IPS-18a (cell line): ENCODE measurements around the gene PFKP.

Source experiments
- H3K27ac ChIP-seq: one replicate; pipeline ENCODE4 v1.5.1; 2013; ENCODE audit warnings: low read length
- H3K27me3 ChIP-seq: one replicate; pipeline ENCODE4 v1.6.1; 2013; ENCODE audit warnings: mild to moderate bottlenecking, low read length; ENCODE audit not compliant: control insufficient read depth, insufficient read depth
- H3K36me3 ChIP-seq: one replicate; pipeline ENCODE4 v1.6.1; 2013; ENCODE audit warnings: low read depth, low read length; ENCODE audit not compliant: control insufficient read depth
- H3K4me1 ChIP-seq: one replicate; pipeline ENCODE4 v1.6.1; 2013; ENCODE audit warnings: low read depth, low read length; ENCODE audit not compliant: control insufficient read depth
- H3K4me3 ChIP-seq: one replicate; pipeline ENCODE4 v1.5.1; 2013; ENCODE audit warnings: low read length
- H3K9ac ChIP-seq: one replicate; pipeline ENCODE4 v1.6.1; 2013; ENCODE audit warnings: mild to moderate bottlenecking, low read length, moderate library complexity
- H3K9me3 ChIP-seq: one replicate; pipeline ENCODE4 v1.6.1; 2013; ENCODE audit warnings: low read depth, low read length; ENCODE audit not compliant: control insufficient read depth

PFKP gene

DNA sequence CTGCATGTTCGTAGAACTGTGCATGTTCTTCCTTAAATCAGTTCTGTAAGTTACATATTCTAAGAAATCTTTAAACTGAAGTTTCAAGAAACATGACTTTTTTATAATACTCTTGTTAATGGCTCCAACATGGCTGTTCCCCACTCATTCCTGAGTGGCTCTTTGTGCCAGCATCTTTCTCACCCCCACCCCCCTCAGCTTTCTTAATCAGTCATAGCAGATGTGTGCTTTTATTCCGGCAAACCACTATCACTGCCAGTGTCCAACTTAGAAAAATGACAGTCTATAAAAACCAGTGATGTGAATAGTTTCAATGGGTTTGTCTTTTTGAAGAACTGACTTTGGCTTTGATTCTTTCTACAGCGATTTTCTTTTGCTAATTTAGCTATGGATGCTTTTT, 67.7 kb downstream of the PFKP start:
- Histone ChIP-seq H3K4me3 (no peak overlapping the region), H3K9me3 (no peaks in the 10 kb centered on the region), H3K9ac (no peak overlapping the region), H3K27ac (no peak overlapping the region), H3K27me3 (no peaks in the 10 kb centered on the region), H3K36me3 (peaks cover 86% of the 10 kb centered on the region), H3K4me1 (no peaks in the 10 kb centered on the region)

DNA sequence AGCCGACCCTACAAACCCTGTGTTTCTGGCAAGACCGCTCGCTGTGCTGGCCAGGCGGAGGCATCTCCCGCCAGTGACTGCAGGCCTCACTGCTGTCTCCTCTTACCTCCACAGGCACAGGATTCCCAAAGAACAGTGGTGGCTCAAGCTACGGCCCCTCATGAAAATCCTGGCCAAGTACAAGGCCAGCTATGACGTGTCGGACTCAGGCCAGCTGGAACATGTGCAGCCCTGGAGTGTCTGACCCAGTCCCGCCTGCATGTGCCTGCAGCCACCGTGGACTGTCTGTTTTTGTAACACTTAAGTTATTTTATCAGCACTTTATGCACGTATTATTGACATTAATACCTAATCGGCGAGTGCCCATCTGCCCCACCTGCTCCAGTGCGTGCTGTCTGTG, 69.0 kb downstream of the PFKP start:
- Histone ChIP-seq H3K9ac (no peak overlapping the region), H3K4me3 (no peak overlapping the region), H3K4me1 (no peaks in the 10 kb centered on the region), H3K9me3 (no peaks in the 10 kb centered on the region), H3K27ac (no peak overlapping the region), H3K27me3 (no peaks in the 10 kb centered on the region), H3K36me3 (peaks cover 90% of the 10 kb centered on the region)

GRCh38 chr10:3136763-3137611, 69.6 kb downstream of the PFKP start:
- Histone ChIP-seq H3K27ac (no peak overlapping the region), H3K9me3 (no peaks in the 10 kb centered on the region), H3K4me3 (no peak overlapping the region), H3K36me3 (peaks cover 88% of the 10 kb centered on the region), H3K9ac (no peak overlapping the region), H3K27me3 (no peaks in the 10 kb centered on the region), H3K4me1 (no peaks in the 10 kb centered on the region)

DNA sequence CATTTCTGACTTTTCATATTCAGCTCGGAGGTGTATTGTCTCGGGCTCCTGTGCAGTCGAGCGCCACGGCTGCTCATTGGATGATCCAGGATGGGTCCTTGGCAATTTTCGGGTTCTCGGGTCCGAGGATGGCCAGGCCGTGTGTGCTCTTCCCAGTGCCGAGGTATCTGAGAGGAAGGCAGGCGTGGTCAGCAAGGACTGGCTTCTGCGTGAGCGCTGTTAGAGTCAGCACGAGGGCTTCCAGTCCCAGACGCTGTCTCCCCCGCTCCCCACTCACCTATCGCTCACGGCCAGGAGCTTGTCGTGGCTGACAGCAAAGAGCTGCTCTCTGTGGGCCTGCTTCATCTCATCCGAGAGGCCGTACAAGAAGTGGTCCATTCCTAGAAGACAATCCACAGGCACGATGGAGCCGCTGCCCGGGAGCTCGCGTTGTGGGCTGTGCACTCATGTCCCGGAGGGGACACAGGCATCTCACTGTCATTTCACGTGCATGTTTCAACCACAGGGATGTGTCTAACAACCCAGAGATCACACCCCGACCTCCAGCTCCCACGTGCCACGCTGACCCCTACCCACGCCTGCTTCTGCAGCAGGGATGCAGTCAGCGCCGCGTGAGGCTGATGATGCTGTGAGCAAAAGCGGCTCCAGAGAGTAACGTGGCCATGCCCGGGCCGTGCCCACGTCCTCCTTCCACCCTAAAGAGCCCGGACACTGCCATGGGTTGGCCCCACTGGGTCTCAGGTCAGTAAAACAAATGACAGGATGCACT, 70.8 kb downstream of the PFKP start:
- Histone ChIP-seq H3K9me3 (no peaks in the 10 kb centered on the region), H3K4me3 (no peak overlapping the region), H3K27me3 (no peaks in the 10 kb centered on the region), H3K27ac (no peak overlapping the region), H3K36me3 (peaks cover 78% of the 10 kb centered on the region), H3K4me1 (no peaks in the 10 kb centered on the region), H3K9ac (no peak overlapping the region)

DNA sequence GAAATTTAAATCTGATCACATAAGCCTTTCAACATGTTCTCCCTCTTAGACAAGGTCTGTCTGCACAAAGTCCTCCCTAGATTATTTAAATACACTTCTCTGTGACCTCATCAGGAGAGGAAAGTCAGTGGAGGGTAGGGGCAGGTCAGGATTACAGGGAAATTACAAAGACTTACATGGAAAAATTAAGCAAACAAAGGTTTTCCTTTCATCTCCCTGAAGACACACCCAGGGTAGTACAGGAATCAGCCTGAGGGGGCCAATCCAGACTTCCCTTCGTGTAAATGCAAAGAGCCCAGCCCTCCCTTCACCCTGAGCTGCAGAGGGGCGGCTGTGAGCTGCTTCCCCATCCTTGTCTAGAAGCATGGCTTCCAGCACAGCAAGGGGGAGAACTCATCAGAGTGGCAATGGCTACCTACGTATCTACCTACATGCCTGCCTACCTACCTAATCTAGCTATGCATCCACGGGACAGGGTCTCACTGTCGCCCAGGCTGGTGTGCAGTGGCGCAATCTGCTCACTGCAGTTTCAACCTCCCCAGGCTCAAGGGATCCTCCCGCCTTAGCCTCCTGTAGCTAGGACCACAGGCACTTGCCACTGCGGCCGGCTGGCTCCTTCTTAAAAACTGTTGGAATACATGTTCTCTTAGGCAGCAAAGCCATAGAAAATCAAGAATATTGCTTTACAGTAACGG, 72.0 kb downstream of the PFKP start:
- Histone ChIP-seq H3K36me3 (peaks cover 70% of the 10 kb centered on the region), H3K4me3 (no peak overlapping the region), H3K9me3 (no peaks in the 10 kb centered on the region), H3K27me3 (no peaks in the 10 kb centered on the region), H3K4me1 (no peaks in the 10 kb centered on the region), H3K9ac (no peak overlapping the region), H3K27ac (no peak overlapping the region)

GRCh38 chr10:3140280-3140679, 72.9 kb downstream of the PFKP start:
- Histone ChIP-seq H3K9me3 (no peaks in the 10 kb centered on the region), H3K4me1 (no peaks in the 10 kb centered on the region), H3K9ac (no peak overlapping the region), H3K27ac (no peak overlapping the region), H3K27me3 (no peaks in the 10 kb centered on the region), H3K36me3 (peaks cover 65% of the 10 kb centered on the region), H3K4me3 (no peak overlapping the region)

DNA sequence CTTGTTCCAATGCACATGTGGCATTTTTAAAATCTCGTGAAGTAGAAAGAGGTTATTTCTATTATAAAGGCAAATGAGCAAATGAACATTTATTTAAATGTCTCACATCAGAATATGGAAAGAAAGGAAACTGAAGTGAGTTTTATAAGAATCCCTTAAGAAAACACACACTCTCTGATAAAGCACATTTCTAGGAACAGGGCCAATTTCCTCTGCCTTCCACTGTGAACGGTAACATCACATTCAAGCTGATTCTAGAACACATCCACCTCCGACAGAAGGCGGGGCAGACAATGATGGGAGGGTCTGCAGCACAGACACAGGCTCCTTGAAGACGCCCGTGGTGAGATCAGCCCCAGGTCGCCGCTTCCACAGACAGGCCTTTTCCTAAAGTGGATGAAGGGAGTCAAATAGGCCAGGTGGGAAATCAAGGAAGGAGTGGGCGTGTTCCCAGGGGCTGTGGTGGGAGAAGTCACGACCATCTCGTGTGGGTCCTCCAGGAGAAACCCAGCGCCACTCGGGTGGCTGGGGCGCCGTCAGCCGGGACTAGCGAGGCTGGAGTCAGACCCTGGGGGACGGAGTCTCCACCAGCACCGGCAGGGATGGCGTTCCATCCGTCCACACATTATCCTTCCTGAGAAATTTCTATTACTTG, 74.1 kb downstream of the PFKP start:
- Histone ChIP-seq H3K9ac (no peak overlapping the region), H3K27me3 (no peaks in the 10 kb centered on the region), H3K4me1 (no peaks in the 10 kb centered on the region), H3K4me3 (no peak overlapping the region), H3K9me3 (no peaks in the 10 kb centered on the region), H3K27ac (no peak overlapping the region), H3K36me3 (peaks cover 57% of the 10 kb centered on the region)

- Histone ChIP-seq H3K9ac (no peak overlapping the region), H3K27me3 (no peaks in the 10 kb centered on the region), H3K9me3 (no peaks in the 10 kb centered on the region), H3K27ac (no peak overlapping the region), H3K36me3 (peaks cover 52% of the 10 kb centered on the region), H3K4me3 (no peak overlapping the region), H3K4me1 (no peaks in the 10 kb centered on the region)
These were observed 75.0 kb downstream of the PFKP start for GRCh38 chr10:3142146-3142875.

DNA sequence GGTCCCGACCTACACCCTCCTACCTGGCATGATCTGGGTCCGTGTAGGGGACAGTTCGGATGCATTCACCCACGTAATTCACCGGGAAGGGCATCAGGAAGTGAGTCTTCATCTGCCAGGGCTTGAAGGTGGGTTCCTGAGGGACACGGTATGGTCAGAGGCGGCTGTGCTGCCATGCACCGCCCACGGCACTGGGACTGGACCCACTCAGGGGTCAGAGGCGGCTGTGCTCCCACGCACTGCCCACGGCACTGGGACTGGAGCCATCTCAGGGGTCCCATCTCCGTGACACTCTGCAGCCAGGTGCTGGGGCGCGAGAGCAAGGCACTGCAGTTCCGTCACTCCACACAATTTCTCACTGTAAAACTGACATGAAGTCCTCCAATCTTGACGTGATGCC, 76.0 kb downstream of the PFKP start:
- Histone ChIP-seq H3K27ac (no peak overlapping the region), H3K9ac (no peak overlapping the region), H3K27me3 (no peaks in the 10 kb centered on the region), H3K9me3 (no peaks in the 10 kb centered on the region), H3K36me3 (peaks cover 49% of the 10 kb centered on the region), H3K4me1 (no peaks in the 10 kb centered on the region), H3K4me3 (no peak overlapping the region)

DNA sequence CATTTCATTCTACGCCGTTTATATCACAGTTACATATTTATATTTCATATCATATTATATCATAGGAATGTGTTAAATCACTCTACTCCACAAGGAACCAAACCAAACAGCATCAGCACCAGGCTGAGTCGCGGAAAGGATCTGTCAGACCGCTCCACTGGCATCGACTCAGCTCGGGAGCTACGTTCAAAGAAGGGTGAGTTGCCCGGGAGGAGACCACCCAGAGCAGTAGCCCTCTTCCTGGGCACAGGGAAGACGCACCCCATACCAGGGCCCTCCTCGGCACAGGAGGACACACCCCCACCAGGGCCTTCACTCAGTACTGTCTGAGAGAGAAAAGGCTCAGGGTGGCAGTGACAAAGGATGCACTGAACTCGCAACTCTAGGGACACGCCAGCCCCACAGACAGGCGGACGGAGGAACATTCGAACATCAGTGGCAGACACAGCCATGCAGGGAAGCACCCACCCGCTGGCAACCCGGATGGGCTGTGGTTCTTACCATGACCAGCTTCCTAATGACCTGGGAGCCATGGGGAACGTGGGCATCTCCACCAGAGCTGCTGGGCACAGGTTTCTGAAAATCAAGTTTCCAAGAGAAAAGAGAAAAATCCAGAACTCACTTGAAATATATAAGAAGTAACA, 76.6 kb downstream of the PFKP start:
- H3K36me3 ChIP-seq = peaks cover 48% of the 10 kb centered on the region

More for the DNA sequence above, 76.6 kb downstream of the PFKP start:
- Histone ChIP-seq H3K27ac (no peak overlapping the region), H3K9ac (no peak overlapping the region), H3K4me1 (no peaks in the 10 kb centered on the region), H3K27me3 (no peaks in the 10 kb centered on the region), H3K9me3 (no peaks in the 10 kb centered on the region), H3K4me3 (no peak overlapping the region)
